Sciatic nerve (tissue), 2 donors: ENCODE measurements around the gene OCA2. TPM values are rescaled to one million over a fixed set of nuclear protein-coding genes. Genes with fewer than 3 reads are reported as not detected.
"Not testable (repeated sequence)": the region's sequence is repeated elsewhere in the genome, so short reads cannot be mapped to it uniquely, and the experiment has no call there.

Experiments used
- ATAC-seq: fragments of 200-7000 bp; cut with Tn5 transposase; one replicate; pipeline ENCODE4 v1.9.1; 2020; ENCODE audit warnings: mild to moderate bottlenecking, moderate library complexity
- DNase-seq: peaks from one replicate; pipeline ENCODE4 v3.0.0-alpha.2; 2020; ENCODE audit warnings: low spot score
- intact Hi-C: fragments of 100-400 bp; cut with DNase I; formaldehyde crosslinking; loops from one replicate; pipeline ENCODE4 v1.14.2; 2022
- total RNA-seq: library from RNA; stranded (reverse); fragmentation: NEBNext Ultra II Directional; extraction: Animal tissue kit (Norgen Biotek cat#: 25700); gene quantifications from one replicate; pipeline ENCODE4 v1.2.1, GENCODE V29; 2021
- donor health status: DM: no; HTN: no; CAD: no.
- donor health status: DM: no; HTN: no; CAD: no.

Gene OCA2
- total RNA-seq, 1 donor from 2014 or later: 0.98 TPM

DNA sequence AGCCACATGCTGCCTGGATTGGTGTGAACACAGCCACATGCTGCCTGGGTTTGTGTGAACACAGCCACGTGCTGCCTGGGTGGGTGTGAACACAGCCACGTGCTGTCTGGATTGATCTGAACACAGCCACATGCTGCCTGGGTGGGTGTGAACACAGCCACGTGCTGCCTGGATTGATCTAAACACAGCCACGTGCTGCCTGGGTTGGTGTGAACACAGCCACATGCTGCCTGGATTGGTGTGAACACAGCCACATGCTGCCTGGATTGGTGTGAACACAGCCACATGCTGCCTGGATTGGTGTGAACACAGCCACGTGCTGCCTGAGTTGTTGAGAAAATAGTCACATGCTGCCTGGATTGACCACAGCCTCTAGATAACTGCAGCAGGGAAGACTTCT, 250.2 kb downstream of the OCA2 start:
- intact Hi-C loops, DNase-seq, ATAC-seq: not testable (repeated sequence)

DNA sequence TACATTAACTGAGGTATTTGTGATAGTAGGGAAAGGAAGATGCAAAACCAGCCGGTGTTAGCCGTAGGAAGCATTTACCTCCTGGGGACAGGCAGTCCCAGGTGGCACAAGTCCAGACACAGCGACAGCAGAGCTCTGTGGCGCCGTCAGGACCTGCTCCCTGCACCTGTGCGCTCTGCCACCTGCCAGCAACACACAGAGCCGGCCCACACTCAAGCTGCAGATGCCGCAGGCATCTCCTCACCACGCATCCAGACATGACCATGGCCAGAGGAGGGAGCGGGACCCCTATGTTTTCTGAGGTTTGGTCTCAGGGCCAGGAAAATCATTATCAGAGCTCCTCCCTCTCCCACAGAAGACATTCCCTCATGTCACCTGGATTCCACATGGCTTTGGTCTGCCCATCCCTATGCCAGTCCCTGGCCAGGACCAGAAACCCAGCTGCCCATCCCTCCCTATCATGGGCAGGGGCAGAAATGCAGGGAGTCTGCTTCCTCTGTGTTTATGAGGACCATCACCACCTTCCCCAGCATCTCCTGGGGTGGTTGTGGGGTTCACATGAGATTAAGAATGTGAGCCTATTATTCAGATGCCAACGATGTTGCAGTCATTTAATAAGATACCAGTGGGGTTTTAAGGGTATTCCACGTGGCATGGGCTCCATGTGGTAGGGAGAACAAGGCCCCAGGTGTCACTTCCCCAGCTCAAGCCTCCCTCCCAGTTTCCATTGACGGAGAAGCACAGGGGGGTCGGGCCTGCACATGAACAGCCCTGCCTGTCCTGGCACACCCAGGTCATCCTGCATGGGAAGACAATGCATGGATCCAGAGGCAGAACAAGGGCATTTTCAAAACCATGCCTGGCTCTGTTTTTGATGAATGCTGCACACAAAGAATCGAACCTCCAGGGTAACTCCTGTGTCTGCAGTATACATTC, 251.1 kb downstream of the OCA2 start:
- intact Hi-C loops: no loop called here
- peak; percentile 19 for DNase-seq
- ATAC-seq: no peak

DNA sequence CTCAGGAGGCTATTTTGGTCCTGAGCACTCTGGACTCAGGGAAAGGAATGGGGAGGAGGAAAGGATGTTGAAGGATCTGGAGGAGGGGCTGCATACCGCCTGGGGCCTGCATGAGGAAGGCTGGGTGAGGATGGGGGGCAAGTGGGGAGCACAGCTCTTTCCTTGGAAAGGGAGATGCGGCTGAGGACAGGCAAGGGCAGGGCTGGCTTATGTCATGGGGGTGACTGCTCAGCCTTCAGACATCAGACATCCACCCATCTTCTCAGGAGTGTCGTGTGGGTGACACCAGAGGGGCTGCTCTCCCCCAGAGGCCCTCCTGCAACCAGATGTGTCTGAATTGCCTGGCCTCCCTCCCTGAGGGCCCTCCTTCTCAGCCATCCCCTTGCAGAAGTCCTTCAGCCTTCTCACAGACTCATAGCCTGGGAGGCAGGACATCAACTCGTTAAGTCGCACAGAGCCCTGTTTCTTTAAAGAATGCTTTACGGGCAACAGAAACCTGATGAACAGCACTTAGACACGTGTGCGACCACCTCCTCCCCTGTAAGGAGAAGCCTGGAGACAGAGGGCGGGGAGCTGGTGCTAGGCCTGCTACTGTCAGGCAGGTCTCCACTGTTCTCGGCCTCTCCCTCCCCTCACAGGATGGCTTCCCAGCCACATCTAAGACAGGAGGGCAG, 252.3 kb downstream of the OCA2 start:
- ATAC-seq: no peak
- intact Hi-C loops: no loop called here
- peak; percentile 14 for DNase-seq

DNA sequence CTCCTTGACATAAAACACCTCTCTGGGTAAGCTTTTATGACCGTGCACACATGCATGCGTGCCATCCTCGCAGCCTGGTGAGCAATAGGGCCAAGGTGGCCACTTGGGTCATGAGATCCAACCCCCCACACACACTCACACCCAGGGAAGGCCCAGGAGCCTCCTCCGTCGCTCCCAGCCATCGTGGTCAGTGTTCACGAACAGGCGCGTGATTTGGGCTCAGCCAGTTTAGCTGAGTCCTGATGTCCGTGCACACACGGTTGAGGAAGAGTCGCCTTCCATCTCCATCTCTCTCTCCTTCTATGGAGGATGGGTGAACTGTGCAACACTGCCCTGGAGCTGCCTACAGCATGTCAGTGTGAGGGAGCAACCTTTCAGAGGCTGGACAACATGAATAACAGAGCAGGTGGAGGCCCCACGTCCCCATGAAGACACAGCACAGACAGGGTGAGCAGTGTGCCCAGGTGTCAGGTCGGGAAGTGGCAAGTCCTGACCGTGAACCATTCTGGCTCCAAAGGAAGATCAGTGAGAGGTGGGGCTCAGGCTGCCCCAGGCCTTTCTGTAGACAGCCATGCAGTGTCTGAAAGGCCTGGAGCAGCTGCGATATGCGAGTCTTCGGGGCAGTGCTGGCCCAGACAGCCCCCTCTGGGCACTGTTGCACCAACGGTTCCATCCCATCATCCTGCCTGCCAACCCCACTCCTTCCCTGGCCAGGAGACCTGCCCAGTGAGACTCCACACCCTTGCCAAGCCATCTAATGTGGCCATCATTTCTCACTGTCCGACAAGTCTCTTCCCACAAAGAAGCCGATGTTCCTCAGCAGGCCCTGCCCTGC, 253.4 kb downstream of the OCA2 start:
- intact Hi-C loops: no loop called here
- ATAC-seq (no peak), DNase-seq (peak; percentile 28)

DNA sequence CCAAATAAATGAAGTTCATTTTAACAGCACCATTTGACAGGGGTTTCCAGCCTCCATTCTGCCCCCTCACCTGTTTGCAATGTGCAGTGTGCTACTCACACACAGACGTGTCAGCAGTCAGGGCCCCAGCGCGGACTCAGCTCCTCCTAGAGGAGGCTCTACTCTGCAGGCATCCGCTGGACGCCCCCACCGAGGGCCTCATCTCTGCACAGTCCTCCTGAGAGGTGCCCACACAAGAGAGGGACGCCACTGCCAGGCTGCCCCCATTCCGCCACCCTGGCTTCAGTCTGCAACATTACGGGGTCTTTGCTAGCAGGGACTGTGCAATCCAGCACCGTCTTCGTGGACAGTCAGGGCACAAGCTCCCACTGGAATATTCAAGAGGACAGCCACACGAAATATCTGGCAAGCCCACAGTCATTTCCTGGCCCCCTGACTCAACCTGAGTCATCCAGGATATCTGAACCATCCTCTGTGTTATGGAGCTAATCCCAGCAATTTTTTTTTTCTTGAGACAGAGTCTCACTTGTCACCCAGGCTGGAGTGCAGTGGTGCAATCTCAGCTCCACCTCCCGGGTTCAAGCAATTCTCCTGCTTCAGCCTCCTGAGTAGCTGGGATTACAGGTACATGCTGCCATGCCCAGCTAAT, 255.0 kb downstream of the OCA2 start:
- intact Hi-C loops: no loop called here
- ATAC-seq (no peak), DNase-seq (no peak)

DNA sequence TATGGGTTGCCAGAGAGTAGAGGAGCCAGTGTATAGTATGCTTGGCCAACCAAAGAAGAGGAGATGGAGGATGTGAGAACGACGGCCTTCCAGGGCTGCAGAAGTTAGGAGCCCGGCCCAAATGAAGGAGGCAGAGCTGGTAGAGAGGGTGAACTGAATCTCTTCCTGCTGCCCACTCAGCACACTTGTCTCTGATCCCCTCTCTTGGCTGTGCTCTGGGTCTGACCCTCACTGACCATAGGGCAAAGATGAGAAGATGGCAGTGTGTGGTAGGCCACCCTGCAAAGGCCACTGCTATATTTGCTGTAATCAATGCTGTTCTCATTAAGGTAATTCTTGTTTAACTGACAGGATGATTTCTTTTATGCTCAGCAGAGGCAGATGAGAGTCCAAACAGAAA, 256.0 kb downstream of the OCA2 start:
- DNase-seq (no peak), ATAC-seq (no peak)
- intact Hi-C loops: no loop called here

DNA sequence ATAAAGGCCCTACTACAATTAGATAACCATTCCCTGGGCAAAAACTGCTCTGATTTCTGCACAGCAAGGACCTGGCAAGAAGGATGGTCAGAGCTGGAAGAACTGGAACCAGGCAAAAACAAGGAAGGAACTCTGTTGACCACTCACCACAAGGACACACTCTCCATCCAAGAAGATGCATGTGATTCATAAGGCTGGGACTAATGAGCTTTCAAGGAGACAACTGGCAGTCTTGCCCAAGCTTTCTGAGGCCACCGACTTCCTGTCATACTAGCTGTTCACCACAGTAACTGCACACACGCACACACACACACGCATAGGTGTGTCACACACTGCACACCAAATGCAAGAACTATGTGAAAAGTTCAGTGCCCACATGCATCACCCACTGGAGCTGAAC, 256.6 kb downstream of the OCA2 start:
- intact Hi-C loops: no loop called here
- DNase-seq (no peak), ATAC-seq (no peak)

DNA sequence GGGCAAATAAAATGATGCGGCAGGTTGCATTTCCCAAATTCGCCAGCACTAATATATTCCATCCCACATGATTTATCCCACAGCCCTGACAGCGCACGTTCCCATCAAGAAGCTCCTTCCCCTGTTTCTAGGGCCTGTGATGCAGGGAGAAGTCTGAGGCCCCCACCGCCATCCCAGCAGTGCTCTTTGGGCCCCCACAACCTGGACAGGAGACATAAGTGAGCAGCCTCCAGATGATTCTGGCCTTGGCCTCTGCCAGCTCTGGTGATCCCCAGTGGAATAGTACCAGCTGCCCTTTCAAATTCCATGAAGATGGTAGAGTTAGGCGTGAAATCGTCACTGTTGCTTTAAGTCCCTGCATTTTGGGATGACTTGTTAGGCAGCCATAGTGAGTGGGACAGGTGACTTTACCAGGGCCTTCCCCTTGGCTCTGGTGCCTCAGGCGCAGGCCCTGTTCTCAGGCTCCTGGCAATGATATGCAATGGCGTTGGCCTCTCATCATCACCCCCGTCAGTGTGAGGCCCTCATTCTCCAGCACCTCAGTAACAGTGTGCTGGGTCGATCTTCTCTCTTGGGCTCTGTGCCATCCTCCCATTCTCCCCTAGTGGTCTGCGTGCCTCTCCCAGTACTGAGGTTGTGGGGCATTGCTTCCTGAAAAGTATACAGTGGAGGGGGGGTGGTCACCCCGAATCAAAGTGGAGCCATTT, 263.7 kb downstream of the OCA2 start:
- DNase-seq (no peak), ATAC-seq (no peak)
- intact Hi-C loops: no loop called here

DNA sequence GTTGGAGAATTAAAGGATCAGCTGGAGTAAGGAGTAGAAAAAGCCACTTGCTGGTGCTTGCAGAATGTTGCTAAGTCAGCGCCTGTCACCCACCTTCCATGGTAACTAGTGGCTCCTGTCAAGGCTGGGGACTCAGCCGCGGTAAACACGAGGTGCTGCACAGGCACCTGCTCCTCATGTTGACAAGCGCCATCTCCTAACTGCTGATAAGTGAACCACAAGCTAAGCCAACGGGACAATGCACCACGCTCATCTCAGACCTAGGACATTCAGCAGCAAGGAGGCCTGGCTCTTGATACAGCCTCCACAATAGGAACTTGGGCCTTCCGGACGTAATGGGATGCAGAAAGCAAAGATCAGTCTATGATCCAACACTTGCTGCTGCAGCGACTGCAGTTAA, 264.4 kb downstream of the OCA2 start:
- no peak for DNase-seq
- intact Hi-C loops: no loop called here
- ATAC-seq: no peak

DNA sequence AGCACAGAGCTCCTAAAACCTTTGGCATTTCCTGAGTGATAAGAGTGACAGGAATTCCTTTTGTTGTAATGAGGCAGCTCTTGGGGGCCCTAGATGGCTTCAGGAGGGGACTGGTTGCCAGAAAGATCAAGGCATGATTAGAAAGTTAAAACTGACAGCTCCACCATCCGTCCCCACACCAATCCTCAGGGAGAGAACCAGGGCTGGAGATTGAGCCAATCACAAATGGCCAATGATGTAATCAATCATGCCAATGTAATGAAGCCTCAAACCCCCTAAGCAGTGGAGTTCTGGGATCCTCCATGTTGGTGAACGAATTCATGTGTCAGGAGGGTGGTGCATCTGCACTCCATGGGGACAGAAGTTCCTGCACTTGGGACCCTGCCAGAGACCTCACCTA, 265.1 kb downstream of the OCA2 start:
- intact Hi-C loops: no loop called here
- DNase-seq: no peak
- ATAC-seq: no peak

DNA sequence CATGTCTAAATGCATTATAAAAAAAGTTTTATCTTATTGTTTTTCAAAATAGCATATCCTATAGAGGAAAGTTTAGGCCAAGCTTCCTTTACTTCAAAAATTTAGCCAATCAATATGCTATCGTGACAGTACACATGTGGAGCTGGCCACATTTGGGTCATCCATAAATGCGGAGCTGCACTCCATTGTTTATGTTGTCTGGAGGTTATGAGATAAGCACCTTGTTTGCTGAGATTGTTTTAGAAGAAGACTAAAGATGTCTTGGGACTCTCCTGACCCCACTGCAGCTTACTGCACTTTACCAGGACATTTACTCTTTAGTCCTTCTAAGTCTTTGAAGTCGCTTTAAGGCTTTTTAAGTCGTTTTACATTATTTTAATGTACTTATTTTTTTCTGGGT, 265.9 kb downstream of the OCA2 start:
- no peak for ATAC-seq
- intact Hi-C loops: no loop called here
- DNase-seq: no peak

DNA sequence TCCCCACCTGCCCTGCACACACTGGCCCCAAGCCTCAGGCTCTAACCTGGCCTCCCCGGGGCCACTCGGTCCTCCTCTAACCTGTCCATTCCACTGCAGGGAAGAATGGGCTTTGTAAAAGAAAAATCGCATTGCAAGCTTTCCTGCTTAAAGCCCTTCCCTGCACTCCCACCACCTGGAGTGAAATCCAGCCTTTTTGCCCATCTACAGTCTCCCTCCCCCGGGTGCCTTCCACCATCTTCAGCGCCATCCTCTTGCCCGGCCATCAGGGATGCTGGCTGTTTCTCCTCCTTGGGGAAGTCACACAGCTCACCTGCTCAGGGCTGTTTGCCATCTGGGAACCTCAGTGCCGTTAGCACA, 266.9 kb downstream of the OCA2 start:
- ATAC-seq: no peak
- intact Hi-C loops: no loop called here
- no peak for DNase-seq

DNA sequence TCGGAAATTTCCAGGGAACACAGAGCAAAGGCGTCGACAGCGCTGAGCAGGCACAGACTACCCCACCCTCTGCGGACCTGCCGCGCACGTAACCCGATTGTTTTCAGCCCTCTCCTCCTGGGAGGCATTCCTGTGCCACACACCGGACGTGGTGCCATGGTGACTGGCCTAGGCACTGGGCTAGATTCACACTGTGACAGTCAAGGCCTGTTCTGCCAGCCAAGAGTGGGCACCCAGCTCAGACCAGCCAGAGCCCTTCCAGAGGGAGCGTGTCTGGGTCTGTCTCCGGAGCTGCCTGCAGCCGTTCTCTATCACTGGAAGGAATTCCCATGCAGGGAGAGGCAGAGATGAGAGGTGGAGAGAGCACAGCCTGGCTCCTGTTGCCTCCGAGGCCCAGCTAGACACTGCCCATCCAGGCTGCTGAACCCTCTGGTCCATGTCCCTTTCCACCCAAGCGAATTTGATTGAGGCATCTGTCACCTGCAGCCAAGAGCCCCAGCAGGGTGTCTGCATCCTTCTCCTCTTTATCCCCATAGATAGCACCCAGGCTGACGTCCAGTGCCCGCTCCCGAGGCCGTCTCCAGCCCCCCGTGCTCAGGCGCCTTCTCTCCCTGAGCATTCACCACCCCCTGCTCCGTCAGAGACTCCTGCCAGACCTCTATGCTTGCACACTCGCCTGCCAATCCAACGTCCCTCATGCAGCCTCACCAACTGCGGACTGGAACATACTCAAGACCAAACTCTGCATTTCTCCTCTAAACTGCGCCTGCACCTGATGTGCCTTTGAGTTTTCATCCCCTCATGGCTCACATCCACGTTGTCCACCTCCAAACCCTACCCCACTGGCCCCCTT, 267.5 kb downstream of the OCA2 start:
- intact Hi-C loops: no loop called here
- ATAC-seq: no peak
- DNase-seq: no peak

DNA sequence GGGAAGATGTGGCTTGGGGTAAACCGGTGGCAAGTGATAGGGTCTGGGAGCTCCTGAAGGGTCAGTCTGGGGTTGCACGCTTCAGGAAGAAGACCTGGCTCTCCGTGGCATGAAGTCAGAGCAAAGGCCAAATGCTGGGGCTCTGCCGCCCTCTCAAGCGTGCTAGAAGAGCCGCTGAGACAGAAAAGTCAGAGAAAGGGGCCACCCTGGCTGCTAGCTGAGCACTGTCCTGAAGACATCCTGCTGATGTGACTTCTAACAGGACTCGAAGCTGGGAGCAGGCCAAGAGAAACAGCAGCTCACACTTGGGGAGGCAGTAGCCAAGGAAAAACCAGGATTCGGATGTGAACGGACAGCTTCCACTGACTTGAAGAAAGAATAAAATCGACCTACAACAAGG, 270.4 kb downstream of the OCA2 start:
- ATAC-seq (no peak), DNase-seq (no peak)
- intact Hi-C loops: no loop called here

DNA sequence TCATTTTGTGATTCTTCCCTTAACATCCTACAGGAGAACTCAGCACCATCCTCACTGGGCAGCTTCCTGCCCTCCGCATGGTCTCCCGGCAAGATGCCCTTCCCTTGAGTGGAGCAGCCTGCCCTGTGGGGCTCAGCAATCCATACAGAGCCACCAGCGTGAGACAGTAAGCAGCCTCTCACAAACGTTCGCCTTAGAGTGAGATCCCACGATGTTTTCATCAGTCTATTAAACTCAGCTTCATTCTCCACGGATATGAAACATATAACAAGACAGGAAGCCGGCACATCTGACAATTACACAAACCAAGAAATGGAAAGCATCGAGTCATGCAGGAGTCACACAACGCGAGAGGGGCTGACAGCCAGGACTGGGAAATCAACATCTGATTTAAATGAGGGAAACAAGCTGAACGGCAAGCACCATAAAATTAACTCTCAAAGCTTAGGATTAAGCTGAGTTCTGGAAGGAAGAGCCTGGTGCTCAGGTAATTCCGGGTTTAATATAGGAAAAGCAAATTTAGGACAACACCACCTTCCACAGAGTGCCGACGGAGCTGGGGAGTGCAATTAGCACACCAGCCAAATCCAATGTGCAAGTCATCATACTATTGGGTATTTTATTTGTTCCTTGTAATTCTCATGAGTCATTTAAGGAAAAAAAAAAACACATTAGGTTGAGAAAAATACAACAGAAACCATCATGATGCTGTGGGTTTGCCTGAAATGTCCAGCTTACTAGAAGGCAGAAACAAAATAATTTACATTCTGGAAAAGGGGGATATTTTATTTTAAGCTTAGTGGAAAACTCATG, 272.0 kb downstream of the OCA2 start:
- no peak for DNase-seq
- intact Hi-C loops: no loop called here
- no peak for ATAC-seq

DNA sequence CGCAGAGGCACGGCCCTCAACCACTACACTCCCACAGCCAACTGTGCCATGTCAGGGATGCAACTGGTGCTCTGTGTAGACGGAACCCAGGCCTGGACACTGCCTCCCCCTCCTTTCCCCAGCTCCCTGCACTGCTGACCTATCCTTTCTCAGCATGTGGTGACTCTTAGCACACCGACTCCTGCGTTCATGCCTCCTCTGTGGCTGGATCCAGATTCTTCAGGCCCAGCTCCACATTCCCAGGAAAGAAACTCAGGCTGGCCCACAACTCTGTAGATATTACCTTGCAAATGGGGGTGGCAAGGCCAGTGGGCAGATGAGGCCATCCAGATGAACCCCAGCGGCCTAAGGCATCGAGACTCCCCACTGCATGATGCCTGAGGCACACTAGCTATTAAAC, 272.7 kb downstream of the OCA2 start:
- intact Hi-C loops: no loop called here
- ATAC-seq (no peak), DNase-seq (no peak)

DNA sequence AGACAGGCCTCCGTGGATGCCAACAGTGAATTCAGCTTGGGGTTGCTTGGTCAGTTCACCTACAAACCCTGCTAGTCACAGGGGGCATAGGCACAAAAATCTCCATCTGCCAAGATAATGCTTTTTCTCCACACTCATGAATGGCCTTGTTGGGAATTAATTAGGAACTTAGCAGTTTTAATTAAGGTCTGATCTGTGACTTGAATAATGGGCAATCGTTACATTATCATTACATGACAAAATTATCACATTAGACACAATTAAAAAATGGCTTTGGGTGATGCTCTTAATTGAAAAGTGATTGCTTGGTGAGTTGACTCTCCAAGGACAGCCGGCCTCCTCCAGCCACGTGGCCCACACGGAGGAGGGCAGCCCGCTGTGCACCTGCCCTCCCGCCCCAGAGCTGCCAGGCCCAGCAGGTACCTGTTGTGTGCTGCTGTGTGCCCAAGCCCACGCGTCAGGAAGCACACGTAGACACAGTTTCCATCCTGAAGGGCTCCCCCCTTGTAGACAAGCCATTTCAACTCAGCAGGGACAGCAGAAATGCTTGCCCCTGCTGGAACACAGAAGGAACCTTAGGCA, 274.2 kb downstream of the OCA2 start:
- intact Hi-C loops: no loop called here
- DNase-seq: no peak
- no peak for ATAC-seq
